HepG2 (cell line): ENCODE data around the gene EXOC5. TPM values are rescaled to one million over a fixed set of nuclear protein-coding genes. Genes with fewer than 3 reads are reported as not detected.

ENCODE experiments used
- EEA1 ChIP-seq: sonication (generic); formaldehyde crosslinking; IDR thresholded peaks from 2 replicates; pipeline ENCODE4 v1.5.1; 2020; ENCODE audit warnings: mild to moderate bottlenecking, missing genetic modification reagents, borderline replicate concordance
- JUNB ChIP-seq: sonication (generic); formaldehyde crosslinking; IDR thresholded peaks from 2 replicates; pipeline ENCODE4 v1.8.0; 2022; ENCODE audit warnings: missing genetic modification reagents, mild to moderate bottlenecking, borderline replicate concordance
- MED1 ChIP-seq: sonication (generic); formaldehyde crosslinking; IDR thresholded peaks from 2 replicates; pipeline ENCODE4 v1.4.0; 2020; ENCODE audit warnings: missing genetic modification reagents
- PHB2 ChIP-seq: fragments of 450-650 bp; IDR thresholded peaks from 2 replicates; pipeline ENCODE4 v1.6.1; 2018; ENCODE audit not compliant: partially characterized antibody
- PRPF4 ChIP-seq: fragments of 200-400 bp; formaldehyde crosslinking; IDR thresholded peaks from 2 replicates; pipeline ENCODE4 v1.6.1; 2016; ENCODE audit warnings: low read length, low read depth; ENCODE audit not compliant: poor library complexity, severe bottlenecking
- REPIN1 ChIP-seq: sonication (generic); formaldehyde crosslinking; IDR thresholded peaks from 2 replicates; pipeline ENCODE4 v1.8.0; 2022; ENCODE audit warnings: missing genetic modification reagents, low read depth, mild to moderate bottlenecking, borderline replicate concordance
- SALL1 ChIP-seq: sonication (generic); formaldehyde crosslinking; IDR thresholded peaks from 2 replicates; pipeline ENCODE4 v1.8.0; 2022; ENCODE audit warnings: mild to moderate bottlenecking, missing genetic modification reagents
- SKI ChIP-seq: fragments of 450-650 bp; IDR thresholded peaks from one replicate; pipeline ENCODE4 v1.6.1; 2018; ENCODE audit warnings: mild to moderate bottlenecking; ENCODE audit not compliant: partially characterized antibody
- ZBED4 ChIP-seq: sonication (generic); formaldehyde crosslinking; IDR thresholded peaks from 2 replicates; pipeline ENCODE4 v1.4.0; 2020; ENCODE audit warnings: missing genetic modification reagents, borderline replicate concordance
- ZNF142 ChIP-seq: sonication (generic); formaldehyde crosslinking; IDR thresholded peaks from 2 replicates; pipeline ENCODE4 v1.4.0; 2020; ENCODE audit warnings: missing genetic modification reagents
- ZNF235 ChIP-seq: sonication (generic); formaldehyde crosslinking; IDR thresholded peaks from 2 replicates; pipeline ENCODE4 v1.8.1; 2023; ENCODE audit warnings: mild to moderate bottlenecking, missing genetic modification reagents, borderline replicate concordance
- ZNF350 ChIP-seq: sonication (generic); formaldehyde crosslinking; IDR thresholded peaks from 2 replicates; pipeline ENCODE4 v1.4.0; 2020; ENCODE audit warnings: mild to moderate bottlenecking, low read depth, missing genetic modification reagents, borderline replicate concordance
- ZNF674 ChIP-seq: sonication (generic); formaldehyde crosslinking; IDR thresholded peaks from 2 replicates; pipeline ENCODE4 v1.5.0; 2020; ENCODE audit warnings: low read depth, mild to moderate bottlenecking, missing genetic modification reagents
- ZNF7 ChIP-seq: IDR thresholded peaks from 2 replicates; pipeline ENCODE4 v1.6.1; 2016; ENCODE audit warnings: missing biosample characterization, missing genetic modification reagents
- ZNF724P ChIP-seq: sonication (generic); formaldehyde crosslinking; IDR thresholded peaks from 2 replicates; pipeline ENCODE4 v1.8.0; 2022; ENCODE audit warnings: missing genetic modification reagents, borderline replicate concordance
- ZNF770 ChIP-seq: sonication (generic); formaldehyde crosslinking; IDR thresholded peaks from 2 replicates; pipeline ENCODE4 v1.5.0; 2020; ENCODE audit warnings: mild to moderate bottlenecking, missing genetic modification reagents
- polyA plus RNA-seq, 8 experiments: library from polyadenylated mRNA; depleted of rRNA in 3 of 8; stranded (reverse) in 7 of 8; unstranded in 1 of 8; fragments of >200 nt; fragmentation: Illumina TruSeq in 4 of 8; extraction: Trizol in 4 of 8; gene quantifications; 2 replicates each; pipeline versions ENCODE4 v1.2.1 to v1.2.3, GENCODE V29; 2011 to 2016; ENCODE audit warnings: low read depth in 4 of 8, missing spikeins in 1 of 8, mixed read lengths in 1 of 8; ENCODE audit not compliant: insufficient read depth in 1 of 8
- total RNA-seq, 5 experiments: library from RNA; depleted of rRNA; stranded (reverse); fragments of >200 nt; fragmentation: Illumina TruSeq; extraction: Trizol; gene quantifications; 2 replicates each; pipeline ENCODE4 v1.2.3, GENCODE V29; 2016; ENCODE audit warnings: low read depth in 1 of 5

Gene EXOC5
- total and polyA plus RNA-seq, 2 of the 13 experiments (the other 11 are each of a cell fraction or from before 2014, with no cell fraction given), result 15.1 to 43.8 TPM

DNA sequence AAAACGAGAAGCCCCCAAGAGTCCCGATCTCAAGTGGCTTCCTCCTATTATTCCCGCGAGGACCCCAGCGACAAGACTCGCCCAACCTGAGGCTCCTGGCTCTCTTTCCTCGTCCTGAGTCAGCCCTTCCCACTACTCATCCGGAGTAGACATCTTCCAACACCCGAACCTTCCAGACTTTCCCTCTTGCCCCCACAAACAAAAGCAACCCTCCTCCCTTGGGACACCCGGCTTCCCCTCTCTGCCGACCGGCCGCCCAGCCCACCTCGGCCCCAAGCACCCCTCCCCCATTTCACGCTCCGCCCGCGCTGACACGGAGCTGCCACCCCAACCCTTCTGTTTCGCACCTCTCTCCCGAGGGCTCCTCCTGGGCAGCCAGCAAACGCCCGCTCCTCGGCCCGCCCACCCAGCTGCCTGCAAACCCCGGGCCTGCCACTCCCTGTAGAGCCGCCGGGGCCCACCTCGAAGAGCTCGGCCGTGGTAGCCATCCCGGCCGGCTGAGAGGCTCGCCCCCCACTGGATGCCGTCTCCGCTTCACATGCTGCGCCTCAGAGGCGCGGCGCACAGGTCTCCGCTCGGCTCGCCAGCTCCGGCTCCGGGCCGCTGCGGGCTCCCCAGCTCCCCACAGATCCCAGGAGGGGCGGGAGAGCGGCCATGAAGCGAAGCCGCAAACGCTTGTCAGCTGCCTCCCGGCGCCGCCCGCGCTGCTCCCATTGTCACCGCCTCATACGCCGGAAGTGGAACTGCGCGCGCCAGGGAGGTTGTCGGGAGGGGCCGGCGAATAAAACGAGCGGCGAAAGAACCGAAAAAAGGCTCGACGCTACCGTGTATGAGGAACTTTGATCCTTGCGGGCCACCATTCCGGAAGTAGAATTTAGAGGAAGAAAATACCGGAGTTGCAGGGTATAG, at the start of gene EXOC5, which contains the start of gene AP5M1 (continued):
- TF ChIP-seq JUNB (CRISPR knock-in tag), result no peak
- no peak for TF ChIP-seq ZNF7 (CRISPR knock-in tag)
- TF ChIP-seq ZBED4 (CRISPR knock-in tag), result no peak
- TF ChIP-seq ZNF674, result no peak
- TF ChIP-seq ZNF235 (CRISPR knock-in tag), result 0 out of 2 replicates have a peak, but pooled peaks have one; percentile 59
- TF ChIP-seq PHB2, result no peak
- peak; percentile 68; the same call in 1 of the 2 replicates for TF ChIP-seq MED1 (CRISPR knock-in tag)
- 0 out of 2 replicates have a peak, but pooled peaks have one; percentile 38 for TF ChIP-seq ZNF770
- TF ChIP-seq REPIN1 (CRISPR knock-in tag), result peak; percentile 62; the same call in 1 of the 2 replicates
- TF ChIP-seq EEA1 (CRISPR knock-in tag), result no peak
- no peak for TF ChIP-seq PRPF4
- TF ChIP-seq SALL1, result peak; percentile 74
- no peak for TF ChIP-seq SKI
- peak; percentile 87; the same call in 1 of the 2 replicates for TF ChIP-seq ZNF350 (CRISPR knock-in tag)
- peak; percentile 85 for TF ChIP-seq ZNF724P (CRISPR knock-in tag)
- peak; percentile 86; the same call in 1 of the 2 replicates for TF ChIP-seq ZNF142 (CRISPR knock-in tag)
